SK-N-SH treated with all-trans-retinoic acid at 6 μM for 48 hours (cell line): Measurements from ENCODE around the gene TDRD12.
"Not testable (repeated sequence)": the region's sequence is repeated elsewhere in the genome, so short reads cannot be mapped to it uniquely, and the experiment has no call there.

ENCODE experiments used
- BACH2 ChIP-seq: fragments of 250-450 bp; sonication (Bioruptor Pico); IDR thresholded peaks from 2 replicates; pipeline ENCODE4 v1.9.0; 2021; ENCODE audit warnings: mild to moderate bottlenecking, borderline replicate concordance
- TF ChIP-seq, protein P1 (sequence below): fragments of 250-450 bp; sonication (Bioruptor Pico); IDR thresholded peaks from 2 replicates; pipeline ENCODE4 v1.8.0; 2020; ENCODE audit warnings: mild to moderate bottlenecking, moderate library complexity, borderline replicate concordance

DNA sequence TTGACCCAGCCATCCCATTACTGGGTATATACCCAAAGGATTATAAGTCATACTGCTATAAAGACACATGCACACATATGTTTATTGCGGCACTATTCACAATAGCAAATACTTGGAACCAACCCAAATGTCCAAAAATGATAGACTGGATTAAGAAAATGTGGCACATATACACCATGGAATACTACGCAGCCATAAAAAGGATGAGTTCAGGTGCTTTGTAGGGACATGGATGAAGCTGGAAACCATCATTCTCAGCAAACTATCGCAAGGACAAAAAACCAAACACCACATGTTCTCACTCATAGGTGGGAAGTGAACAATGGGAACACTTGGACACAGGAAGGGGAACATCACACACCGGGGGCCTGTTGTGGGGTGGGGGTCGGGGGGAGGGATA is 45.8 kb downstream of the TDRD12 start:
- TF ChIP-seq, protein P1, sequence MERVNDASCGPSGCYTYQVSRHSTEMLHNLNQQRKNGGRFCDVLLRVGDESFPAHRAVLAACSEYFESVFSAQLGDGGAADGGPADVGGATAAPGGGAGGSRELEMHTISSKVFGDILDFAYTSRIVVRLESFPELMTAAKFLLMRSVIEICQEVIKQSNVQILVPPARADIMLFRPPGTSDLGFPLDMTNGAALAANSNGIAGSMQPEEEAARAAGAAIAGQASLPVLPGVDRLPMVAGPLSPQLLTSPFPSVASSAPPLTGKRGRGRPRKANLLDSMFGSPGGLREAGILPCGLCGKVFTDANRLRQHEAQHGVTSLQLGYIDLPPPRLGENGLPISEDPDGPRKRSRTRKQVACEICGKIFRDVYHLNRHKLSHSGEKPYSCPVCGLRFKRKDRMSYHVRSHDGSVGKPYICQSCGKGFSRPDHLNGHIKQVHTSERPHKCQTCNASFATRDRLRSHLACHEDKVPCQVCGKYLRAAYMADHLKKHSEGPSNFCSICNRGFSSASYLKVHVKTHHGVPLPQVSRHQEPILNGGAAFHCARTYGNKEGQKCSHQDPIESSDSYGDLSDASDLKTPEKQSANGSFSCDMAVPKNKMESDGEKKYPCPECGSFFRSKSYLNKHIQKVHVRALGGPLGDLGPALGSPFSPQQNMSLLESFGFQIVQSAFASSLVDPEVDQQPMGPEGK = not testable (repeated sequence)
- TF ChIP-seq BACH2 (CRISPR knock-in tag) = not testable (repeated sequence)
